NCI-H1930 (cell line): Measurements from ENCODE around the gene CYP8B1.
"Not testable (repeated sequence)": the region's sequence is repeated elsewhere in the genome, so short reads cannot be mapped to it uniquely, and the experiment has no call there.

Source experiments
- DNase-seq, 2 experiments: peaks; one replicate each; lab custom pipeline; 2025; lab: John Stamatoyannopoulos, UW

CYP8B1 gene

GRCh38 chr3:42884324-42884723 lies 8.6 kb upstream of the CYP8B1 start:
- DNase-seq = no peak

- DNase-seq = not testable (repeated sequence)
These were observed 7.7 kb upstream of the CYP8B1 start for GRCh38 chr3:42883251-42883930.

GRCh38 chr3:42880601-42881451 lies 5.1 kb upstream of the CYP8B1 start:
- DNase-seq = peak; percentile 58

GRCh38 chr3:42880183-42880582 lies 4.5 kb upstream of the CYP8B1 start:
- DNase-seq = no peak

GRCh38 chr3:42877881-42878280 lies 2.2 kb upstream of the CYP8B1 start:
- no peak for DNase-seq

- DNase-seq = no peak
These were observed 1.5 kb upstream of the CYP8B1 start for GRCh38 chr3:42876940-42877720.

- DNase-seq = no peak
These were observed 722 bp upstream of the CYP8B1 start for GRCh38 chr3:42876401-42876800.

GRCh38 chr3:42874749-42875148 lies 930 bp downstream of the CYP8B1 start:
- no peak for DNase-seq

- no peak for DNase-seq
These were observed 2.3 kb downstream of the CYP8B1 start for GRCh38 chr3:42873221-42873982.

- no peak for DNase-seq
These were observed 3.0 kb downstream of the CYP8B1 start for GRCh38 chr3:42872718-42873117.

- no peak for DNase-seq
These were observed 4.0 kb downstream of the CYP8B1 start for GRCh38 chr3:42871592-42872196.

GRCh38 chr3:42868841-42869240 lies 6.8 kb downstream of the CYP8B1 start:
- no peak for DNase-seq

GRCh38 chr3:42867138-42867537 lies 8.5 kb downstream of the CYP8B1 start:
- no peak for DNase-seq

GRCh38 chr3:42865256-42865655 lies 10.4 kb downstream of the CYP8B1 start:
- no peak for DNase-seq

- no peak for DNase-seq
These were observed 11.2 kb downstream of the CYP8B1 start for GRCh38 chr3:42864321-42864950.

GRCh38 chr3:42856544-42856943 lies 19.1 kb downstream of the CYP8B1 start:
- no peak for DNase-seq

- DNase-seq = no peak
These were observed 19.9 kb downstream of the CYP8B1 start for GRCh38 chr3:42855547-42856380.

- no peak for DNase-seq
These were observed 20.5 kb downstream of the CYP8B1 start for GRCh38 chr3:42855219-42855546.

- DNase-seq = peak; percentile 50 to 75
These were observed 21.9 kb downstream of the CYP8B1 start for GRCh38 chr3:42853739-42854302.

- DNase-seq = no peak
These were observed 22.6 kb downstream of the CYP8B1 start for GRCh38 chr3:42853056-42853455.
